Measurements from ENCODE around the gene PEX11A. TPM values are rescaled to one million over a fixed set of nuclear protein-coding genes. Genes with fewer than 3 reads are reported as not detected.

The PEX11A gene
- total RNA-seq, 2 donors from 2014 or later, result 14.7 to 19.0 TPM

DNA sequence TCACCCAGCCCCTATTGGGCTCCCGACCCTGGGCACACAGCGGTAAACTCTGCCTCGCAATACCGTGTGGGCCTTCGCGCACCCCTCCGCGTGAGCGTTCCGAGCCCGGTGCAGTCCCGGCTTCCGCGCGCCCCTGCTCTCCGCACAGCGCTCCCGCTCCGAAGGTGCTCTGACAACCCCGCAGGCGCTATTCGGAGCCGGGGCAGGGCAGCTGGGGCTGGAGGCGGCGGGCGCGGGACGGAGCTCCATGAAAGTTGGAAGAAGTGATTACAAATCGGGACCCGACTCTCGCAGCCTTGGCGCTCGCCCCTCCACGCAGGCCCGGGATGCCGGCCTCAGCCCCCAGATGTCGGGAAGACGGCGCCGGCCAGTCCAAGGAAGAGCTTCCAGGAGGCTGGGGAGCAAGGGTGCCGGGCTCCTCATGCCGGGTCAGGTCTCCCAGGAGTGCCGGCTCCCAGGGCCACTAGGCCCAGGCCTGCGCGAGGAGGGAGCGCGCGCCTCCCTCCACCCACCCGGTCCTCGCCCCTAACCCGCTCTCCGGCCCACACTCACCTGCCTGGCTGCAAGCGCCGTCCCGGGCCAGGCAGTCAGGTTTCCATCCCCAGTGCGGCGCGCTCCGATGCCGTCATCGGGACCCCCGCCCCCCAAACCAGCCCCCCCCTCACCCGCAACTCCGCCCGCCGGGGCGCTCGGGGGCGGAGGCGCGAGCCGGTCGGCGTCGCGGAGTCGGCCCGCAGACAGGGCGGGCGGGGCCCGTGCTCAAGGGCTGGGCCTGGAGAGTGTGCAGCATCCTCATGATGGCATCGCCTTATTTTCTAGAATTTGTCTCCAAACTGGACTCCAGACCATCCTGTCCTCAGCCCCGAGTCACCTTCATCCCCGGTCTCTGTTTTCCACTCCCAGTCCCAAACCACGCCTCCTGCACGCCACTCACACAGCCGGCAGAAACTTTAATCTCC lies 35.4 kb downstream of the PEX11A start, which contains the start of gene KIF7:
Gene KIF7, minus strand, starts transcription at position 621 of the 959 bp plus-strand sequence. CDS start 2,537 bp downstream, outside the sequence.
- Histone ChIP-seq H3K27me3 (peaks cover 12% of the 10 kb centered on the region), H3K36me3 (no peaks in the 10 kb centered on the region), H3K27ac (no peak within 1 kb of the TSS), H3K9ac (ENCODE audit: low read depth in 2 of 2, low read length in 2 of 2) (peak within 1 kb of the TSS; percentile 46 to 78), H3K4me1 (peaks cover 3% of the 10 kb centered on the region), H3K4me3 (peak within 1 kb of the TSS; percentile 52), H3K9me3 (no peaks in the 10 kb centered on the region)
- no peak for DNase-seq
- TF ChIP-seq, protein P1, sequence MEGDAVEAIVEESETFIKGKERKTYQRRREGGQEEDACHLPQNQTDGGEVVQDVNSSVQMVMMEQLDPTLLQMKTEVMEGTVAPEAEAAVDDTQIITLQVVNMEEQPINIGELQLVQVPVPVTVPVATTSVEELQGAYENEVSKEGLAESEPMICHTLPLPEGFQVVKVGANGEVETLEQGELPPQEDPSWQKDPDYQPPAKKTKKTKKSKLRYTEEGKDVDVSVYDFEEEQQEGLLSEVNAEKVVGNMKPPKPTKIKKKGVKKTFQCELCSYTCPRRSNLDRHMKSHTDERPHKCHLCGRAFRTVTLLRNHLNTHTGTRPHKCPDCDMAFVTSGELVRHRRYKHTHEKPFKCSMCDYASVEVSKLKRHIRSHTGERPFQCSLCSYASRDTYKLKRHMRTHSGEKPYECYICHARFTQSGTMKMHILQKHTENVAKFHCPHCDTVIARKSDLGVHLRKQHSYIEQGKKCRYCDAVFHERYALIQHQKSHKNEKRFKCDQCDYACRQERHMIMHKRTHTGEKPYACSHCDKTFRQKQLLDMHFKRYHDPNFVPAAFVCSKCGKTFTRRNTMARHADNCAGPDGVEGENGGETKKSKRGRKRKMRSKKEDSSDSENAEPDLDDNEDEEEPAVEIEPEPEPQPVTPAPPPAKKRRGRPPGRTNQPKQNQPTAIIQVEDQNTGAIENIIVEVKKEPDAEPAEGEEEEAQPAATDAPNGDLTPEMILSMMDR (IDR thresholded peaks at IDR 0.05), result no peak
- intact Hi-C loops (cut with DNase I), result no loop called here

- TF ChIP-seq, protein P1 (IDR thresholded peaks at IDR 0.05), result no peak
- Histone ChIP-seq H3K4me1 (peaks cover 3% of the 10 kb centered on the region), H3K9ac (ENCODE audit: low read depth in 2 of 2, low read length in 2 of 2) (peak overlapping the region; percentile 9 to 78), H3K4me3 (peak overlapping the region; percentile 52), H3K9me3 (no peaks in the 10 kb centered on the region), H3K36me3 (no peaks in the 10 kb centered on the region), H3K27me3 (peaks cover 12% of the 10 kb centered on the region), H3K27ac (no peak overlapping the region)
- intact Hi-C loops (cut with DNase I), result no loop called here
- no peak for DNase-seq
These were observed 36.2 kb downstream of the PEX11A start for GRCh38 chr15:89654301-89654761.

DNA sequence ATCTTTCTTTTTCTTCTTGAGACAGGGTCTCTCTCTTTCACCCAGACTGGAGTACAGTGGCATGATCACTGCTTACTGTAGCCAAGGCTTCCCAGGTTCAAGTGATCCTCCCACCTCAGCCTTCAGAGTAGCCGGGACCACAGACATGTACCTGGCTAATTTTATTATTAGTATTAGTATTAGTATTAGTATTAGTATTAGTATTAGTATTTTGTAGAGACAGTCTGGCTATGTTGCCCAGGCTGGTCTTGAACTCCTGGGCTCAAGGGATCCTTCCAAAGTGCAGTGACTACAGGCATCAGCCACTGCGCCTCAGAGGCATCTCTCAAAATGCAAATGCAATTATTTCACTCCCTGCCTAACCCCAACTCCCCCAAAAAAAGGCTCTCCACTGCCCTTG lies 37.0 kb downstream of the PEX11A start:
- DNase-seq, result no peak
- Histone ChIP-seq H3K4me3 (no peak overlapping the region), H3K4me1 (peaks cover 3% of the 10 kb centered on the region), H3K9ac (ENCODE audit: low read depth in 2 of 2, low read length in 2 of 2) (no peak overlapping the region), H3K27me3 (peaks cover 12% of the 10 kb centered on the region), H3K27ac (no peak overlapping the region), H3K36me3 (no peaks in the 10 kb centered on the region), H3K9me3 (no peaks in the 10 kb centered on the region)
- intact Hi-C loops (cut with DNase I), result no loop called here
- TF ChIP-seq, protein P1 (IDR thresholded peaks at IDR 0.05), result no peak

GRCh38 chr15:89652666-89653065 lies 37.9 kb downstream of the PEX11A start:
- Histone ChIP-seq H3K9me3 (no peaks in the 10 kb centered on the region), H3K27me3 (peaks cover 12% of the 10 kb centered on the region), H3K4me3 (no peak overlapping the region), H3K9ac (ENCODE audit: low read depth in 2 of 2, low read length in 2 of 2) (no peak overlapping the region), H3K4me1 (peaks cover 3% of the 10 kb centered on the region), H3K36me3 (no peaks in the 10 kb centered on the region), H3K27ac (no peak overlapping the region)
- no peak for DNase-seq
- TF ChIP-seq, protein P1 (IDR thresholded peaks at IDR 0.05), result no peak
- intact Hi-C loops (cut with DNase I), result no loop called here

DNA sequence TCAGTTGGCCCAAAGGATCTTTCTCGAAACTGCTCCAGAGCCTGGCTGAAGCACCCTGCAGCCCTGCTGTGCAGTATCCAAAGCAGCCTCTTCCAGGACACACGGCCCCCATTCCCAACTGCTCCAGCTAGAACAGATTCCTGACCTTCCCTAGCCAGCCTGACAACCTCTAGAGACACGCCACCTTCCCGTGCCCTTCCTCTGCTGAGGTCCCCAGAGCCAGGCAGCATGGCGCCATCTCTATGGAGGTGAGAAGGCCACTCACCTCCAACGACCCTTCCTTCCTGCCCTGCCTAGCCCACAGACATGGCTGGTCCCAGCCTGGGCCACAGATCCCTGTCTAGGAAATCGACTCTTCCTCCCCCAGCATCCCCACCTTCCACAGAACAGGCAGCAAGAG lies 38.4 kb downstream of the PEX11A start:
- Histone ChIP-seq H3K9ac (ENCODE audit: low read depth in 2 of 2, low read length in 2 of 2) (no peak overlapping the region), H3K9me3 (no peaks in the 10 kb centered on the region), H3K27ac (no peak overlapping the region), H3K27me3 (peaks cover 12% of the 10 kb centered on the region), H3K4me3 (no peak overlapping the region), H3K4me1 (peaks cover 3% of the 10 kb centered on the region), H3K36me3 (no peaks in the 10 kb centered on the region)
- intact Hi-C loops (cut with DNase I), result no loop called here
- TF ChIP-seq, protein P1 (IDR thresholded peaks at IDR 0.05), result no peak
- DNase-seq, result no peak
